ENCODE results near the gene PPP4R4. TPM values are rescaled to one million over a fixed set of nuclear protein-coding genes. Genes with fewer than 3 reads are reported as not detected.

The PPP4R4 gene
- total RNA-seq, 1 donor, result under 0.01 TPM

DNA sequence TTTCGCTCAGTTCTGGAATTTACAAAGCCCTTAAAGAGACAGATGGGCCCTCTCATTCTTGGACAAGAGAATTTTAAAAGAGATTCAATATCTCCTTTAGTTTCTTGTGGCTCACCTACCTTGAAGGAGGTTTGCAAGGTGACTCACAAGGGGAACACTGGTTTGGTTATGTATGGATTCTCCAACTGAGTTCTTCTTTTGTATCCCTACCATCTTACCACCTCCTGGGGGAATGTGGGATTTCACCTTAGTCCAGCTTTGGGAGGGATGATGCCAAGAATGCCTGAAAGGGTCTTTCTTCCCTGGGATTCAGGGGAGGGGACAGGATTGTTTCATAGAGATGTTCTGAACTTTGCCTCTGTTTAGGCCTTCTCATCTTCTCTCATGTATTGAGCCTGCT, 3.7 kb downstream of the PPP4R4 start:
- no peak overlapping the region for H3K4me3 ChIP-seq (ENCODE audit: insufficient read depth, low read length)
- DNase-seq (ENCODE audit: insufficient read length, low spot score, missing footprints), result no peak
- H3K79me2 ChIP-seq (ENCODE audit: insufficient read depth, low read length), result no peaks in the 10 kb centered on the region
- no peak overlapping the region for H3K27ac ChIP-seq (ENCODE audit: low read depth, low read length)
- H3K4me1 ChIP-seq (ENCODE audit: insufficient read depth, low read length), result no peaks in the 10 kb centered on the region
- H3K36me3 ChIP-seq (ENCODE audit: insufficient read depth, low read length), result no peaks in the 10 kb centered on the region
- peaks cover 43% of the 10 kb centered on the region for H3K27me3 ChIP-seq (ENCODE audit: insufficient read depth, low read length)
- no peak overlapping the region for H2AFZ ChIP-seq (ENCODE audit: low read length)
- TF ChIP-seq CTCF (IDR thresholded peaks at IDR 0.05; ENCODE audit: extremely low read depth, low read depth, low read length), result no peak
- no peak overlapping the region for H3K4me2 ChIP-seq (ENCODE audit: insufficient read depth, low read length)
- H3K9me3 ChIP-seq (ENCODE audit: low read depth, low read length), result no peaks in the 10 kb centered on the region
- no peaks in the 10 kb centered on the region for H4K20me1 ChIP-seq (ENCODE audit: insufficient read depth, low read length)

DNA sequence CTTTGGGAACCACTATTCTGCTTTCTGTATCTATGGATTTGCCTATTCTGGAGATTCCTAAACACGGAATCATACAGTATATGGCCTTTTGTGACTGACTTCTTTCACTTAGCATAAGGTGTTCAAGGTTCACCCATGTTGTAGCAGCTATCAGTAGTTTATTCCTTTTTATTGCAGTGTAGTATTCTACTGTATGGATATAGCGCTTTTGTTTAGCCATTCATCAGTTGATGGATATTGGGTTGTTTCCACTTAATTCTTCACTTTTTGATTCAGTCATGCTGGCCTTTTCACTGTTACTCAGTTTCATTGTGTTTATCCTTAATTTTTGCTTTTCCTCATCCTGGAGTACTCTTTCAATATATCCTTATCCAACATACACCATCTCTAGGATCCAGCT, 5.1 kb downstream of the PPP4R4 start:
- Histone ChIP-seq H3K4me3 (ENCODE audit: insufficient read depth, low read length) (no peak overlapping the region), H2AFZ (ENCODE audit: low read length) (no peak overlapping the region), H3K9me3 (ENCODE audit: low read depth, low read length) (no peaks in the 10 kb centered on the region), H3K79me2 (ENCODE audit: insufficient read depth, low read length) (no peaks in the 10 kb centered on the region), H3K27ac (ENCODE audit: low read depth, low read length) (no peak overlapping the region), H3K4me2 (ENCODE audit: insufficient read depth, low read length) (no peak overlapping the region), H3K27me3 (ENCODE audit: insufficient read depth, low read length) (peaks cover 38% of the 10 kb centered on the region), H3K36me3 (ENCODE audit: insufficient read depth, low read length) (no peaks in the 10 kb centered on the region), H3K4me1 (ENCODE audit: insufficient read depth, low read length) (no peaks in the 10 kb centered on the region), H4K20me1 (ENCODE audit: insufficient read depth, low read length) (no peaks in the 10 kb centered on the region)
- no peak for DNase-seq (ENCODE audit: insufficient read length, low spot score, missing footprints)
- TF ChIP-seq CTCF (IDR thresholded peaks at IDR 0.05; ENCODE audit: extremely low read depth, low read depth, low read length), result no peak

DNA sequence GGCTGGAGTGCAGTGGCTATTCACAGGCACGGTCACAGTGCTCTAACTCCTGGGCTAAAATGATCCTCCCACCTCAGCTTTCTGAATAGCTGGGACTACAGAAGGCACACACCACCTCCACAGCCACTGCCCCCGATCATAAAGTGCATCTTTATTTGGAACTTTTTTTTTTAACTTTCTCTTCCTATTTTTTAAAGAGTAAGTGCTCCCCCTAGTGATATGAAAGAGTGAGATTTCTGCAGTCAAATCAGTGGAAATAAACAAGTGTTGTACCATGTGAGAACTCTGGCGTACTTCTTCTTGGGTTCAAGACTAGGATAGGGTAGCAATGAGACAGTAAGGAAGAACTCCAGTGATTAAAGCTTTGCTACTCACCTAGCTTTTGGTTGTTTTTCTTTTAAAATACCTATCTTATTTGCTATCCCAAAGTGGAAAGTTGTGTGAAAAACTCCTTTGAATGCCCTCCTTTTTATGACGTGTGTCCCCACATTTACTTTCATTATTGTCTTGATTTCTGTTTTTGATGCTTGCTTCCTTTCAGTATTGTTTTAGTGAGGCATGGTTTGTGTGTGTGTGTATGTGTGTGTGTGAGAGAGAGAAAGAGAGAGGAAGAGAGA, 6.6 kb downstream of the PPP4R4 start:
- H3K79me2 ChIP-seq (ENCODE audit: insufficient read depth, low read length), result no peaks in the 10 kb centered on the region
- H3K9me3 ChIP-seq (ENCODE audit: low read depth, low read length), result no peaks in the 10 kb centered on the region
- H3K4me2 ChIP-seq (ENCODE audit: insufficient read depth, low read length), result peak overlapping the region; percentile 51
- peaks cover 35% of the 10 kb centered on the region for H3K27me3 ChIP-seq (ENCODE audit: insufficient read depth, low read length)
- no peaks in the 10 kb centered on the region for H3K36me3 ChIP-seq (ENCODE audit: insufficient read depth, low read length)
- no peaks in the 10 kb centered on the region for H3K4me1 ChIP-seq (ENCODE audit: insufficient read depth, low read length)
- no peaks in the 10 kb centered on the region for H4K20me1 ChIP-seq (ENCODE audit: insufficient read depth, low read length)
- no peak for DNase-seq (ENCODE audit: insufficient read length, low spot score, missing footprints)
- TF ChIP-seq CTCF (IDR thresholded peaks at IDR 0.05; ENCODE audit: extremely low read depth, low read depth, low read length), result peak; percentile 58
- peak overlapping the region; percentile 56 for H2AFZ ChIP-seq (ENCODE audit: low read length)
- H3K27ac ChIP-seq (ENCODE audit: low read depth, low read length), result no peak overlapping the region
- peak overlapping the region; percentile 59 for H3K4me3 ChIP-seq (ENCODE audit: insufficient read depth, low read length)

DNA sequence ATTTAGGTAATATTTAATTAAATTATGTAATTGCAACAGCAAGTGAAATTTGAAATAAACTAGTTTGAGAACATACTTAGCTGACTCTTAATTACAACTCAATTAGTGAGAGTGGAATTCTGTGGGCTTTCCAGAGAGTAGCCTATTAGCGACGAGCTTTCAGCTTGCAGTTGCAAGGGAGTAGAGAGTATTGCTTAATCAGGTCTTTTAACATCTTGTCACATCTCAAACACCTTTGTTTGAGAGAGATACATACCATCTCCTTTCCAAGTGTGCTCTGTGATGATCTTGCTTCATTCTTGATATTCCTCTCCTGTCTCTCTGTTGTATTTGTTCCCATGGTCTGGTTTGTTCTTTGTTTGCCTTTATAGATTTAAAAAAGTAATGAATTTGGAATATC, 7.7 kb downstream of the PPP4R4 start:
- no peaks in the 10 kb centered on the region for H3K9me3 ChIP-seq (ENCODE audit: low read depth, low read length)
- H3K4me1 ChIP-seq (ENCODE audit: insufficient read depth, low read length), result no peaks in the 10 kb centered on the region
- H3K27ac ChIP-seq (ENCODE audit: low read depth, low read length), result no peak overlapping the region
- H3K79me2 ChIP-seq (ENCODE audit: insufficient read depth, low read length), result no peaks in the 10 kb centered on the region
- no peaks in the 10 kb centered on the region for H4K20me1 ChIP-seq (ENCODE audit: insufficient read depth, low read length)
- TF ChIP-seq CTCF (IDR thresholded peaks at IDR 0.05; ENCODE audit: extremely low read depth, low read depth, low read length), result no peak
- H3K36me3 ChIP-seq (ENCODE audit: insufficient read depth, low read length), result no peaks in the 10 kb centered on the region
- no peak overlapping the region for H2AFZ ChIP-seq (ENCODE audit: low read length)
- H3K27me3 ChIP-seq (ENCODE audit: insufficient read depth, low read length), result peaks cover 24% of the 10 kb centered on the region
- no peak overlapping the region for H3K4me2 ChIP-seq (ENCODE audit: insufficient read depth, low read length)
- DNase-seq (ENCODE audit: insufficient read length, low spot score, missing footprints), result no peak
- no peak overlapping the region for H3K4me3 ChIP-seq (ENCODE audit: insufficient read depth, low read length)

All from osteoblast (primary cell).